CD4-positive, alpha-beta T cell (primary cell): ENCODE measurements around the gene GP1BB. TPM values are rescaled to one million over a fixed set of nuclear protein-coding genes. Genes with fewer than 3 reads are reported as not detected.

ENCODE experiments used
- ATAC-seq: fragments of 200-7000 bp; cut with Tn5 transposase; one replicate; pipeline ENCODE4 v1.10.0; 2022; ENCODE audit warnings: mild to moderate bottlenecking; ENCODE audit not compliant: poor library complexity
- CTCF ChIA-PET: fragments of 350-600 bp; sonication (Branson Sonifier 250); formaldehyde crosslinking; loops from one replicate; lab custom pipeline; 2021; ENCODE audit warnings: antibody characterized with exemption, inconsistent platforms; lab: Charles Lee
- POLR2A ChIA-PET: fragments of 350-600 bp; sonication (Branson Sonifier 250); formaldehyde crosslinking; loops from one replicate; lab custom pipeline; 2021; ENCODE audit warnings: antibody characterized with exemption, inconsistent platforms; lab: Charles Lee
- DNase-seq, 14 experiments: peaks; one replicate each; pipeline ENCODE4 v3.0.0-alpha.2; 2013 to 2020; ENCODE audit warnings: mixed read lengths in 2 of 14
- H3K27ac ChIP-seq, 2 donors: one replicate each; pipeline versions ENCODE4 v1.5.1 to v1.7.0; 2013; ENCODE audit warnings: low read length in 2 of 2, low read depth in 1 of 2, mild to moderate bottlenecking in 1 of 2
- H3K27me3 ChIP-seq, 2 experiments: 1 replicate in 1 of 2; 2 replicates in 1 of 2; pipeline versions ENCODE4 v1.6.1 to v1.7.0; 2013; ENCODE audit warnings: low read length in 2 of 2, control low read depth in 1 of 2, mild to moderate bottlenecking in 1 of 2, moderate library complexity in 1 of 2; ENCODE audit not compliant: insufficient read depth in 2 of 2, control insufficient read depth in 1 of 2
- H3K36me3 ChIP-seq: one replicate; pipeline ENCODE4 v1.6.1; 2013; ENCODE audit warnings: low read length, control low read depth; ENCODE audit not compliant: insufficient read depth
- H3K4me1 ChIP-seq: one replicate; pipeline ENCODE4 v1.6.1; 2013; ENCODE audit warnings: low read length, control low read depth; ENCODE audit not compliant: insufficient read depth
- H3K4me3 ChIP-seq: one replicate; pipeline ENCODE4 v1.5.1; 2013; ENCODE audit warnings: mild to moderate bottlenecking, low read length, moderate library complexity
- H3K9me3 ChIP-seq, 2 experiments: 1 replicate in 1 of 2; 2 replicates in 1 of 2; pipeline versions ENCODE4 v1.6.1 to v1.7.0; 2013; ENCODE audit warnings: low read length in 2 of 2, mild to moderate bottlenecking in 2 of 2, control low read depth in 1 of 2, moderate library complexity in 1 of 2; ENCODE audit not compliant: control insufficient read depth in 1 of 2, insufficient read depth in 1 of 2
- H3K27ac Mint-ChIP-seq: one replicate; pipeline ENCODE4 v1.8.0; 2020; ENCODE audit warnings: mixed read lengths
- H3K27me3 Mint-ChIP-seq: one replicate; pipeline ENCODE4 v1.8.0; 2021; ENCODE audit warnings: mixed read lengths
- H3K36me3 Mint-ChIP-seq: one replicate; pipeline ENCODE4 v1.8.0; 2021; ENCODE audit warnings: low read depth, mixed read lengths
- H3K4me1 Mint-ChIP-seq: one replicate; pipeline ENCODE4 v1.8.0; 2021; ENCODE audit warnings: low read depth, mixed read lengths
- H3K4me3 Mint-ChIP-seq: one replicate; pipeline ENCODE4 v1.8.0; 2020; ENCODE audit warnings: mild to moderate bottlenecking, mixed read lengths
- H3K9me3 Mint-ChIP-seq: one replicate; pipeline ENCODE4 v1.8.0; 2020; ENCODE audit warnings: mixed read lengths
- intact Hi-C, 2 experiments: fragments of 100-400 bp; cut with DNase I in 1 of 2; cut with micrococcal nuclease in 1 of 2; formaldehyde crosslinking; loops; one replicate each; pipeline versions ENCODE4 v1.15.1 to v1.9.0; 2023 to 2025; cut with DNase I, micrococcal nuclease
- total RNA-seq, 174 experiments: library from RNA in 2 of 174; stranded (reverse) in 2 of 174; gene quantifications; one replicate each; pipeline ENCODE4 v1.2.3 and lab custom pipeline; 2021 to 2026
- TF ChIP-seq, protein P1 (sequence below): fragments of 200-600 bp; IDR thresholded peaks from one replicate; pipeline ENCODE4 v1.8.0; 2022; ENCODE audit warnings: antibody characterized with exemption, mild to moderate bottlenecking

GP1BB gene
- total RNA-seq, 2 experiments from 2014 or later = 0.22 TPM; not detected in 1

DNA sequence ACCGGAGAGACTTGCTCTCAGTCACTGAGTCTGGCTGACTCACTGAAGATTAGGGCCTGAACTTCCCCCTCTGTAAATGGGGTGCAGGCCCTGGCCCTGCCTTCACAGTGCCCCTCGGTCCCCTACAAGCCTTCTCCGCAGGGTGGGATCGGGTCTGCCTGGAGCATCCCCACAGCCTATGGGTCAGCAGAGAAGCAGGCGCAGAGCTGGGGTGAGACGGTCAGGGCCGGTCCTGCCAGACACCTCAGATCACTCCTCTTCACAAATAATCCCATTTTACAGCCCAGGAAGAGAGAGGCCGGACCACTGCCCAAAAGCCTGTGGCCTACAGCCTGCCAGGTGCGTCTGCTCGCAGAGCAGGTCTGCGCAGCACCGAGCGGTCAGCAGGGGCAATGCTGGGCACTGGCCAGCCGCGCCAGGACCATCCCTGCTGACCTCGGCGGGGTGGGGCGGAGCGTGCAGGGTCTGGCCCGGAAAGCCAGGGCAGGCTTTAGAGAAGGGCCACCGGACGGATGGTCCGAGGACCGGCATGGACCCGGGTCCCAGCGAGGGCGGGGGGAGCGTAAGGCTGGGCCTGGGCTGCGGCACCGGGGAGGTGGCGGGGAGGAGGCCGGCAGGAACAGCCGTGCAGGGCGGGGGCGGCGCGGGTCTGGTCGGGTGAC lies 9.6 kb upstream of the GP1BB start:
- Mint-ChIP-seq H3K27me3 (peaks cover 22% of the 10 kb centered on the region), H3K4me3 (peak overlapping the region; percentile 76), H3K9me3 (no peaks in the 10 kb centered on the region), H3K27ac (no peak overlapping the region), H3K36me3 (no peaks in the 10 kb centered on the region), H3K4me1 (peaks cover 4% of the 10 kb centered on the region)
- Histone ChIP-seq H3K4me1 (peaks cover 24% of the 10 kb centered on the region), H3K9me3 (peaks cover 0 to 12% of the 10 kb centered on the region in 2 experiments), H3K36me3 (no peaks in the 10 kb centered on the region), H3K27ac (no peak overlapping the region), H3K4me3 (no peak overlapping the region), H3K27me3 (peaks cover 31 to 35% of the 10 kb centered on the region in 2 experiments)
- intact Hi-C loops = loop anchor here in 1 of 2 experiments (10.0 kb wide), 1 partner anchor 219 kb away; no protein-coding TSS in a partner anchor
- no peak for ATAC-seq
- peak in 1 of 14 experiments; percentile 31 for DNase-seq
- ChIA-PET POLR2A (no interaction called here), CTCF (no interaction called here)
- TF ChIP-seq, protein P1, sequence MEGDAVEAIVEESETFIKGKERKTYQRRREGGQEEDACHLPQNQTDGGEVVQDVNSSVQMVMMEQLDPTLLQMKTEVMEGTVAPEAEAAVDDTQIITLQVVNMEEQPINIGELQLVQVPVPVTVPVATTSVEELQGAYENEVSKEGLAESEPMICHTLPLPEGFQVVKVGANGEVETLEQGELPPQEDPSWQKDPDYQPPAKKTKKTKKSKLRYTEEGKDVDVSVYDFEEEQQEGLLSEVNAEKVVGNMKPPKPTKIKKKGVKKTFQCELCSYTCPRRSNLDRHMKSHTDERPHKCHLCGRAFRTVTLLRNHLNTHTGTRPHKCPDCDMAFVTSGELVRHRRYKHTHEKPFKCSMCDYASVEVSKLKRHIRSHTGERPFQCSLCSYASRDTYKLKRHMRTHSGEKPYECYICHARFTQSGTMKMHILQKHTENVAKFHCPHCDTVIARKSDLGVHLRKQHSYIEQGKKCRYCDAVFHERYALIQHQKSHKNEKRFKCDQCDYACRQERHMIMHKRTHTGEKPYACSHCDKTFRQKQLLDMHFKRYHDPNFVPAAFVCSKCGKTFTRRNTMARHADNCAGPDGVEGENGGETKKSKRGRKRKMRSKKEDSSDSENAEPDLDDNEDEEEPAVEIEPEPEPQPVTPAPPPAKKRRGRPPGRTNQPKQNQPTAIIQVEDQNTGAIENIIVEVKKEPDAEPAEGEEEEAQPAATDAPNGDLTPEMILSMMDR = no peak

DNA sequence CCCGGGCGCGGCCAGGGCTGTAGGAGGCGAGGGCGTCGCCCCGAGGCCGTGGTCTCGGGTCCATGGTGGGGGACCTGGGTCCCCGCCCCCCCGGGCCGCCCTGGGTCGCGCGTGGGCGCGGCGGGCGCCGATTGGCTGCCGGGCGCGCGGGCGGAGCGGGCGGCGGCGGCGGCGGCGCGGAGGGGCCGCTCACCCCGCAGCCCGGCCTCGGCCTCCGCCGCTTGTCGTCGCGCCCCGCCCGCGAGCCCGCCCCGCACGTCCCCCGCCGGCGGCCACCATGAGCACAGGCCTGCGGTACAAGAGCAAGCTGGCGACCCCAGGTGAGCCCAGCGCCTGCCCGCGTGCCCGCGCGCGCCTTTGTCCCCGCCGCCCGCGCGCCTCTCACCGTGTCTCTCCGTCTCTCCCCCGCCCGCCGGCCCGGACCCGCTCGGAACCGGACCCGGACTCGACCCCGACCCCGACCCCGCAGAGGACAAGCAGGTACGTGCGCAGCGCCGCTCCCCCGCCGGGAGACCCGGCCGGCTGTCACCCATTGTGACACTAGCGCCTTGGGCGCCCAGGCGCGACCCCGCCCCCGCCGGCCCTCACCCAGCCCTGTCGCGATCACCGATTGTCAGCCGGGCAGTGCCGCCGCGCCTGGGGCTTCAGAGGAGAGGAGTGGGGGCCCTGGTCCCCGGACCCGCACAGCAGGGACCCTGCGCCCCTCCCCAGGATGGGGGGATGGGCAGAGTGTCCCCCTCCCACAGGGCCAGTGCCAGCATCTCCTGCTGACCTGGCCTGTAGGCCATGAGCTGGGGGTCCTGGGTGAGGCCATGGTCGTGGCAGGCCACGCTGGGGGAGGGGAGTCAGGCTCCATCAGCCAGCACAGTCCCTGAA lies 8.8 kb upstream of the GP1BB start, which contains the start of gene SEPTIN5:
Gene SEPTIN5 (plus strand): TSS at position 192 of the 876 bp plus-strand sequence. CDS start 86 bp downstream, at position 278.
- Mint-ChIP-seq H3K27ac (no peak within 1 kb of the TSS), H3K36me3 (no peaks in the 10 kb centered on the region), H3K4me3 (peak within 1 kb of the TSS; percentile 76), H3K9me3 (no peaks in the 10 kb centered on the region), H3K4me1 (peaks cover 9% of the 10 kb centered on the region), H3K27me3 (peaks cover 26% of the 10 kb centered on the region)
- DNase-seq = peak in 1 of 14 experiments; percentile 30
- Histone ChIP-seq H3K4me1 (peaks cover 30% of the 10 kb centered on the region), H3K4me3 (peak within 1 kb of the TSS; percentile 5), H3K36me3 (no peaks in the 10 kb centered on the region), H3K27me3 (peaks cover 31 to 43% of the 10 kb centered on the region in 2 experiments), H3K9me3 (peaks cover 0 to 12% of the 10 kb centered on the region in 2 experiments), H3K27ac (no peak within 1 kb of the TSS)
- intact Hi-C loops = loop anchor here (5.0 to 10.0 kb wide), 3 partner anchors 217 to 237 kb away; partner anchors contain the start of genes CDC45 (in 1 of the 2) and UFD1 (in 1 of the 2)
- no peak for ATAC-seq
- ChIA-PET CTCF (no interaction called here), POLR2A (no interaction called here)
- TF ChIP-seq, protein P1 = no peak

DNA sequence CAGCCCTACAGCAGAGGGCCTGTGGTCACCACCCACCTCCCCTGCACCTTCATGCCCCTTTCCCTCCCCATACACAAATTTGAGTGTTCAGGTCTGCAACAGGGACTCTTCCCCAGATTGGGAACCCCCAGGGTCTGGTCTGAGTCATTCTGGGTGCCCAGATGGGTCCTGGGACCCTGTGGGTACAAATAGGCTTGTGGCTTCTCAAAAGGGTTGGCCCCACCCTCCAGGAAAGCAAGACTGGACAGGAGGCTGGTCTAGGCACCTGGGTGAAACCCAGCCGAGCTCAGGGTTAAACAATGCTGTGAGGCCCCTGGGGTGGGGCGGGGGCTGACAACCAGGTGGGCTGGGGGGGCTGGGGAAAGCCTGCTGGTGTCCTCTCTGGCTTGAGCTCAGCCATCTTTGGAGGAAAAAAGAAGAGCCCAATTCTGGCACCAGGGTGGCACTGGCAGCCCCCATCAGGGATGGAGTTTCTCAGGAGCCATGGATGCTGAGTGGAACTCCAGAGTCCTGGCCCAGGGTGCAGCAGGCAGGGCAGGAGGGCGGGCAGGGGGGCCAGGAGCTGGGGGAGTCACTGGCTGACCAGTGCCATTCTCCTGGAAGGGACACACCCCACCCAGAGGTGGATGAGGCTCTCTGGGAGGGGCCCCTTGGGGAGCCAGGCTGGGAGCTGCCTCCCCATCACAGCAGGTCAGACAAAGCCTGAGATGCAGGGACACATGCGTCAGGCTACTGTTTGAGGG lies 8.0 kb upstream of the GP1BB start:
- TF ChIP-seq, protein P1 = no peak
- peaks cover 37 to 51% of the 10 kb centered on the region in 2 experiments for H3K27me3 ChIP-seq

More for the DNA sequence above, 8.0 kb upstream of the GP1BB start:
- ChIA-PET POLR2A (no interaction called here), CTCF (no interaction called here)
- H3K27me3 Mint-ChIP-seq = peaks cover 34% of the 10 kb centered on the region
- Histone ChIP-seq H3K4me3 (no peak overlapping the region), H3K27ac (no peak overlapping the region), H3K4me1 (peaks cover 30% of the 10 kb centered on the region), H3K36me3 (no peaks in the 10 kb centered on the region), H3K9me3 (peaks cover 0 to 16% of the 10 kb centered on the region in 2 experiments)
- no peak for DNase-seq
- no peak overlapping the region for H3K27ac Mint-ChIP-seq
- H3K4me3 Mint-ChIP-seq = peak overlapping the region; percentile 54
- H3K9me3 Mint-ChIP-seq = no peaks in the 10 kb centered on the region
- peaks cover 10% of the 10 kb centered on the region for H3K4me1 Mint-ChIP-seq
- H3K36me3 Mint-ChIP-seq = no peaks in the 10 kb centered on the region
- no peak for ATAC-seq
- intact Hi-C loops = loop anchor here (5.0 to 10.0 kb wide), 3 partner anchors 218 to 238 kb away; partner anchors contain the start of genes CDC45 (in 1 of the 2) and UFD1 (in 1 of the 2)
